SH-SY5Y (cell line): Measurements from ENCODE around the gene HSD11B2.

ENCODE experiments used
- GATA2 ChIP-seq: IDR thresholded peaks from 2 replicates; pipeline ENCODE4 v1.6.1; 2011; ENCODE audit warnings: mild to moderate bottlenecking, low read depth, low read length
- GATA3 ChIP-seq: IDR thresholded peaks from 2 replicates; pipeline ENCODE4 v1.6.1; 2011; ENCODE audit warnings: low read depth, mild to moderate bottlenecking, low read length, moderate library complexity

GRCh38 chr16:67411339-67411738 lies 19.6 kb upstream of the HSD11B2 start:
- TF ChIP-seq GATA2 (no peak), GATA3 (no peak)
